HepG2 (cell line): Measurements from ENCODE around the gene PCDHGA2. TPM values are rescaled to one million over a fixed set of nuclear protein-coding genes. Genes with fewer than 3 reads are reported as not detected.
A peak's percentile ranks its signal among the peaks of the same experiment; 100 is the strongest.

Experiments used
- FOXK1 ChIP-seq: sonication (generic); formaldehyde crosslinking; IDR thresholded peaks from 2 replicates; pipeline ENCODE4 v1.4.0; 2020; ENCODE audit warnings: low read depth, missing genetic modification reagents, borderline replicate concordance
- HOXA7 ChIP-seq: sonication (generic); formaldehyde crosslinking; IDR thresholded peaks from 2 replicates; pipeline ENCODE4 v1.8.1; 2022; ENCODE audit warnings: mild to moderate bottlenecking, missing genetic modification reagents, moderate library complexity
- MYNN ChIP-seq: sonication (generic); formaldehyde crosslinking; IDR thresholded peaks from 2 replicates; pipeline ENCODE4 v1.4.0; 2020; ENCODE audit warnings: mild to moderate bottlenecking, low read depth, missing genetic modification reagents
- NCOR1 ChIP-seq: fragments of 200-600 bp; sonication (generic); IDR thresholded peaks from 2 replicates; pipeline ENCODE4 v1.7.0; 2017; ENCODE audit warnings: antibody characterized with exemption, low read length, borderline replicate concordance
- RFX3 ChIP-seq: IDR thresholded peaks from 2 replicates; pipeline ENCODE4 v1.6.1; 2016; ENCODE audit warnings: missing biosample characterization, missing genetic modification reagents
- SALL2 ChIP-seq: sonication (generic); formaldehyde crosslinking; IDR thresholded peaks from 2 replicates; pipeline ENCODE4 v1.8.1; 2023; ENCODE audit warnings: mild to moderate bottlenecking, missing genetic modification reagents, inconsistent platforms
- SIN3B ChIP-seq: fragments of 150-350 bp; IDR thresholded peaks from 2 replicates; pipeline ENCODE4 v1.6.1; 2014; ENCODE audit warnings: low read length
- SKI ChIP-seq: fragments of 450-650 bp; IDR thresholded peaks from one replicate; pipeline ENCODE4 v1.6.1; 2018; ENCODE audit warnings: mild to moderate bottlenecking; ENCODE audit not compliant: partially characterized antibody
- SUZ12 ChIP-seq: fragments of 150-350 bp; IDR thresholded peaks from 2 replicates; pipeline ENCODE4 v1.6.1; 2014; ENCODE audit warnings: low read depth, low read length
- TGIF2 ChIP-seq: IDR thresholded peaks from 2 replicates; pipeline ENCODE4 v1.6.1; 2016; ENCODE audit warnings: control low read depth, missing compliant biosample characterization
- YEATS4 ChIP-seq: sonication (generic); formaldehyde crosslinking; IDR thresholded peaks from 2 replicates; pipeline ENCODE4 v1.4.0; 2020; ENCODE audit warnings: missing genetic modification reagents, borderline replicate concordance
- ZBTB38 ChIP-seq: sonication (generic); formaldehyde crosslinking; IDR thresholded peaks from 2 replicates; pipeline ENCODE4 v1.5.1; 2020; ENCODE audit warnings: mild to moderate bottlenecking, missing genetic modification reagents
- ZFP41 ChIP-seq: sonication (generic); formaldehyde crosslinking; IDR thresholded peaks from 2 replicates; pipeline ENCODE4 v1.4.0; 2020; ENCODE audit warnings: mild to moderate bottlenecking, missing genetic modification reagents, borderline replicate concordance
- ZNF251 ChIP-seq: sonication (generic); formaldehyde crosslinking; IDR thresholded peaks from 2 replicates; pipeline ENCODE4 v1.9.0; 2021; ENCODE audit warnings: mild to moderate bottlenecking, missing genetic modification reagents
- ZNF317 ChIP-seq: sonication (generic); formaldehyde crosslinking; IDR thresholded peaks from 2 replicates; pipeline ENCODE4 v1.5.0; 2020; ENCODE audit warnings: mild to moderate bottlenecking, missing genetic modification reagents
- ZNF367 ChIP-seq: sonication (generic); formaldehyde crosslinking; IDR thresholded peaks from 2 replicates; pipeline ENCODE4 v1.4.0; 2020; ENCODE audit warnings: missing genetic modification reagents, borderline replicate concordance
- ZNF446 ChIP-seq: sonication (generic); formaldehyde crosslinking; IDR thresholded peaks from 2 replicates; pipeline ENCODE4 v1.5.0; 2020; ENCODE audit warnings: mild to moderate bottlenecking, missing genetic modification reagents
- ZNF451 ChIP-seq: sonication (generic); formaldehyde crosslinking; IDR thresholded peaks from 2 replicates; pipeline ENCODE4 v1.5.0; 2020; ENCODE audit warnings: mild to moderate bottlenecking, missing genetic modification reagents
- ZNF558 ChIP-seq: sonication (generic); formaldehyde crosslinking; IDR thresholded peaks from 2 replicates; pipeline ENCODE4 v1.9.0; 2022; ENCODE audit warnings: mild to moderate bottlenecking, missing genetic modification reagents, borderline replicate concordance
- ZNF644 ChIP-seq: IDR thresholded peaks from 2 replicates; pipeline ENCODE4 v1.6.1; 2016; ENCODE audit warnings: low read depth
- polyA plus RNA-seq, 8 experiments: library from polyadenylated mRNA; depleted of rRNA in 3 of 8; stranded (reverse) in 7 of 8; unstranded in 1 of 8; fragments of >200 nt; fragmentation: Illumina TruSeq in 4 of 8; extraction: Trizol in 4 of 8; gene quantifications; 2 replicates each; pipeline versions ENCODE4 v1.2.1 to v1.2.3, GENCODE V29; 2011 to 2016; ENCODE audit warnings: low read depth in 4 of 8, missing spikeins in 1 of 8, mixed read lengths in 1 of 8; ENCODE audit not compliant: insufficient read depth in 1 of 8
- total RNA-seq, 5 experiments: library from RNA; depleted of rRNA; stranded (reverse); fragments of >200 nt; fragmentation: Illumina TruSeq; extraction: Trizol; gene quantifications; 2 replicates each; pipeline ENCODE4 v1.2.3, GENCODE V29; 2016; ENCODE audit warnings: low read depth in 1 of 5
- TF ChIP-seq, protein P1 (sequence below): sonication (generic); formaldehyde crosslinking; IDR thresholded peaks from 2 replicates; pipeline ENCODE4 v1.5.0; 2020; ENCODE audit warnings: missing genetic modification reagents, mild to moderate bottlenecking, borderline replicate concordance
- TF ChIP-seq, protein P2 (sequence below): sonication (generic); formaldehyde crosslinking; IDR thresholded peaks from 2 replicates; pipeline ENCODE4 v1.5.0; 2020; ENCODE audit warnings: missing genetic modification reagents
- TF ChIP-seq, protein P3 (sequence below): IDR thresholded peaks from 2 replicates; pipeline ENCODE4 v1.6.1; 2018; ENCODE audit warnings: missing genetic modification reagents, mild to moderate bottlenecking, missing compliant biosample characterization
- TF ChIP-seq, protein P4 (sequence below): sonication (generic); formaldehyde crosslinking; IDR thresholded peaks from 2 replicates; pipeline ENCODE4 v1.4.0; 2020; ENCODE audit warnings: missing genetic modification reagents

PCDHGA2 gene
- total and polyA plus RNA-seq, 2 of the 13 experiments (the other 11 are each of a cell fraction or from before 2014, with no cell fraction given): 0.04 to 0.11 TPM

DNA sequence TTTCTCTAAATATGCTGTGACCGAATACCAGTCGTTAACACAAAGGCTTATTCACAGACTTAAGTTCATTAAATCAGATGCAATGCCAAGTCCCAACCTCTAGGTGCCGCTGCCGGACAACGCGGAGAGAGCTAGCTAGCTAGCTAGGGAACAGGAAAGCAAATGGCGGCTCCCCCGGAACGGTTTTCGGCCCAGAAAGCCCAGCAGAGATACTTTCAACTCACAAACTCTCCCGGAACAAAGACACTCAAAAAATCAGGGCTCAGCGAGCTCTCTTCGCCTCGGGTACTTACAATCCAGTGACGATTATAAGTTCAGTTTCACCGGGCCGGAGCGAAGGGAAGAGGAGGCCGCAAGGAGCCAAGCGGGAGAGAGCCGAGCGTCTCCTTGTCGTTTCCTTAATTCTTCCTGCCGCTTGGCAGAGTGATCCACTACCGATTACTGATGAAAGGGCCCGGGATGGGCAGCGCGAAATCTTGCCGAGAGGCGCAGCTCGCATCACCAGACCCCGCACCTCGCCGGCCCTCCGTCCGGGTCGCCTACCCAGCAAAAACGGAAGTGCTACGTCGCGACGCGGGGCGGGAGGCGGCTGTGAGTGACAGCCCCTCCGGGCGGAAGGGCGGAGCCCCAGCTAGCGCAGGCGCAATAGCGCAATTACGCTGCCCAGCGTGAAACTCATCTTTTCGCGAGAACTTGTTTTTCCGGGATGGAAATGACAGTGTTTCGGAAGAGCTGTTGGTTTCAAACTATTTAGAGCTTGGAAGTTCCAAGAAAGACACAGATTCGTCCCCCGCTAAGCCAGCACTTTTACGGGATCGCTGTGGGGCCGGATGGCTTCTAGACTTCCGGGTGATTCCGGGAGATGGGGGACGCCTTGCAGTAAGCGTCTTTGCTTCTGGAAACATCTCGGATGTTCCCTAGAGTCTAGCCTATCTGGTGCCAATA lies 18.1 kb upstream of the PCDHGA2 start, which contains the start of gene TAF7 (continued):
- TF ChIP-seq ZFP41 (CRISPR knock-in tag) (no peak), ZNF451 (CRISPR knock-in tag) (peak; percentile 84), ZNF317 (CRISPR knock-in tag) (peak; percentile 67), ZNF367 (CRISPR knock-in tag) (no peak), ZNF446 (CRISPR knock-in tag) (no peak), SUZ12 (no peak), ZBTB38 (CRISPR knock-in tag) (peak; percentile 77), FOXK1 (CRISPR knock-in tag) (peak; percentile 46; the same call in 1 of the 2 replicates), YEATS4 (CRISPR knock-in tag) (peak; percentile 60), TGIF2 (CRISPR knock-in tag) (no peak; the same call in 1 of the 2 replicates), MYNN (CRISPR knock-in tag) (0 out of 2 replicates have a peak, but pooled peaks have one; percentile 70), SKI (no peak), SIN3B (no peak), ZNF251 (CRISPR knock-in tag) (no peak), ZNF644 (CRISPR knock-in tag) (0 out of 2 replicates have a peak, but pooled peaks have one; percentile 59), NCOR1 (no peak), HOXA7 (CRISPR knock-in tag) (no peak), RFX3 (no peak), ZNF558 (CRISPR knock-in tag) (peak; percentile 78; the same call in 1 of the 2 replicates), SALL2 (0 out of 2 replicates have a peak, but pooled peaks have one; percentile 26)
- TF ChIP-seq, protein P1, sequence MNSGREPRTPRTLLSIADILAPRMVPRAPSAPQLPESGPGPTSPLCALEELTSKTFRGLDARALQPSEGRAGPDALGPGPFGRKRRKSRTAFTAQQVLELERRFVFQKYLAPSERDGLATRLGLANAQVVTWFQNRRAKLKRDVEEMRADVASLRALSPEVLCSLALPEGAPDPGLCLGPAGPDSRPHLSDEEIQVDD (CRISPR knock-in tag): peak; percentile 46; the same call in 1 of the 2 replicates
- TF ChIP-seq, protein P2, sequence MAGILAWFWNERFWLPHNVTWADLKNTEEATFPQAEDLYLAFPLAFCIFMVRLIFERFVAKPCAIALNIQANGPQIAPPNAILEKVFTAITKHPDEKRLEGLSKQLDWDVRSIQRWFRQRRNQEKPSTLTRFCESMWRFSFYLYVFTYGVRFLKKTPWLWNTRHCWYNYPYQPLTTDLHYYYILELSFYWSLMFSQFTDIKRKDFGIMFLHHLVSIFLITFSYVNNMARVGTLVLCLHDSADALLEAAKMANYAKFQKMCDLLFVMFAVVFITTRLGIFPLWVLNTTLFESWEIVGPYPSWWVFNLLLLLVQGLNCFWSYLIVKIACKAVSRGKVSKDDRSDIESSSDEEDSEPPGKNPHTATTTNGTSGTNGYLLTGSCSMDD (CRISPR knock-in tag): no peak
- TF ChIP-seq, protein P3, sequence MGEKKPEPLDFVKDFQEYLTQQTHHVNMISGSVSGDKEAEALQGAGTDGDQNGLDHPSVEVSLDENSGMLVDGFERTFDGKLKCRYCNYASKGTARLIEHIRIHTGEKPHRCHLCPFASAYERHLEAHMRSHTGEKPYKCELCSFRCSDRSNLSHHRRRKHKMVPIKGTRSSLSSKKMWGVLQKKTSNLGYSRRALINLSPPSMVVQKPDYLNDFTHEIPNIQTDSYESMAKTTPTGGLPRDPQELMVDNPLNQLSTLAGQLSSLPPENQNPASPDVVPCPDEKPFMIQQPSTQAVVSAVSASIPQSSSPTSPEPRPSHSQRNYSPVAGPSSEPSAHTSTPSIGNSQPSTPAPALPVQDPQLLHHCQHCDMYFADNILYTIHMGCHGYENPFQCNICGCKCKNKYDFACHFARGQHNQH: peak; percentile 83; the same call in 1 of the 2 replicates
- TF ChIP-seq, protein P4, sequence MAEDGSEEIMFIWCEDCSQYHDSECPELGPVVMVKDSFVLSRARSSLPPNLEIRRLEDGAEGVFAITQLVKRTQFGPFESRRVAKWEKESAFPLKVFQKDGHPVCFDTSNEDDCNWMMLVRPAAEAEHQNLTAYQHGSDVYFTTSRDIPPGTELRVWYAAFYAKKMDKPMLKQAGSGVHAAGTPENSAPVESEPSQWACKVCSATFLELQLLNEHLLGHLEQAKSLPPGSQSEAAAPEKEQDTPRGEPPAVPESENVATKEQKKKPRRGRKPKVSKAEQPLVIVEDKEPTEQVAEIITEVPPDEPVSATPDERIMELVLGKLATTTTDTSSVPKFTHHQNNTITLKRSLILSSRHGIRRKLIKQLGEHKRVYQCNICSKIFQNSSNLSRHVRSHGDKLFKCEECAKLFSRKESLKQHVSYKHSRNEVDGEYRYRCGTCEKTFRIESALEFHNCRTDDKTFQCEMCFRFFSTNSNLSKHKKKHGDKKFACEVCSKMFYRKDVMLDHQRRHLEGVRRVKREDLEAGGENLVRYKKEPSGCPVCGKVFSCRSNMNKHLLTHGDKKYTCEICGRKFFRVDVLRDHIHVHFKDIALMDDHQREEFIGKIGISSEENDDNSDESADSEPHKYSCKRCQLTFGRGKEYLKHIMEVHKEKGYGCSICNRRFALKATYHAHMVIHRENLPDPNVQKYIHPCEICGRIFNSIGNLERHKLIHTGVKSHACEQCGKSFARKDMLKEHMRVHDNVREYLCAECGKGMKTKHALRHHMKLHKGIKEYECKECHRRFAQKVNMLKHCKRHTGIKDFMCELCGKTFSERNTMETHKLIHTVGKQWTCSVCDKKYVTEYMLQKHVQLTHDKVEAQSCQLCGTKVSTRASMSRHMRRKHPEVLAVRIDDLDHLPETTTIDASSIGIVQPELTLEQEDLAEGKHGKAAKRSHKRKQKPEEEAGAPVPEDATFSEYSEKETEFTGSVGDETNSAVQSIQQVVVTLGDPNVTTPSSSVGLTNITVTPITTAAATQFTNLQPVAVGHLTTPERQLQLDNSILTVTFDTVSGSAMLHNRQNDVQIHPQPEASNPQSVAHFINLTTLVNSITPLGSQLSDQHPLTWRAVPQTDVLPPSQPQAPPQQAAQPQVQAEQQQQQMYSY (CRISPR knock-in tag): no peak
